Retinal pigment epithelial cell (primary cell): ENCODE results near the gene LRRC38.

Source experiments
- DNase-seq: peaks from one replicate; pipeline ENCODE4 v3.0.0-alpha.2; 2010; ENCODE audit warnings: low read depth
- H3K4me3 ChIP-seq: 2 replicates; pipeline ENCODE4 v1.5.1; 2011; ENCODE audit warnings: mild to moderate bottlenecking, low read length, control low read depth, moderate library complexity
- TF ChIP-seq, protein P1 (sequence below): conservative IDR thresholded peaks from 2 replicates; pipeline ENCODE4 v1.5.1; 2011; ENCODE audit warnings: low read depth, low read length, control low read depth, inconsistent platforms

LRRC38 gene

DNA sequence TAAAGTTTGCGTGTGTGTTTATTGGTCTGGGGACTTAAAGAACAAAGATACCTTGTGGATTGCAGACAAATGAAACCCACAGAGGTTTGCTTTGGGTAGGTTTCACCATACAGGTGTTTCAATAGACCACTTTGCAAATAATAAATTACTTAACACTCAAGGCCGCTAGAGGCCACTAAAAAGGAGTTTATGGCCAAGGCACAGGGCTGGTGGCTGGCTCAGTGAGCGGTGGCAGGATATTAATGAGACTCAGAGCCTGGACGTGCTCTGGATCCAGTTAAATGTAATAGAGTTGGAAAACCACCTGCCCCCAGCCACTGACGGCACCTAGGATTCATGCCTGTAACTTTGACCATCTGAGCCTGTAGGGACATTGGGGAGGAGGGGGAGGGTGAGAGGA, 44.5 kb downstream of the LRRC38 start:
- no peak for DNase-seq
- no peak overlapping the region for H3K4me3 ChIP-seq
- TF ChIP-seq, protein P1, sequence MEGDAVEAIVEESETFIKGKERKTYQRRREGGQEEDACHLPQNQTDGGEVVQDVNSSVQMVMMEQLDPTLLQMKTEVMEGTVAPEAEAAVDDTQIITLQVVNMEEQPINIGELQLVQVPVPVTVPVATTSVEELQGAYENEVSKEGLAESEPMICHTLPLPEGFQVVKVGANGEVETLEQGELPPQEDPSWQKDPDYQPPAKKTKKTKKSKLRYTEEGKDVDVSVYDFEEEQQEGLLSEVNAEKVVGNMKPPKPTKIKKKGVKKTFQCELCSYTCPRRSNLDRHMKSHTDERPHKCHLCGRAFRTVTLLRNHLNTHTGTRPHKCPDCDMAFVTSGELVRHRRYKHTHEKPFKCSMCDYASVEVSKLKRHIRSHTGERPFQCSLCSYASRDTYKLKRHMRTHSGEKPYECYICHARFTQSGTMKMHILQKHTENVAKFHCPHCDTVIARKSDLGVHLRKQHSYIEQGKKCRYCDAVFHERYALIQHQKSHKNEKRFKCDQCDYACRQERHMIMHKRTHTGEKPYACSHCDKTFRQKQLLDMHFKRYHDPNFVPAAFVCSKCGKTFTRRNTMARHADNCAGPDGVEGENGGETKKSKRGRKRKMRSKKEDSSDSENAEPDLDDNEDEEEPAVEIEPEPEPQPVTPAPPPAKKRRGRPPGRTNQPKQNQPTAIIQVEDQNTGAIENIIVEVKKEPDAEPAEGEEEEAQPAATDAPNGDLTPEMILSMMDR, result no peak

DNA sequence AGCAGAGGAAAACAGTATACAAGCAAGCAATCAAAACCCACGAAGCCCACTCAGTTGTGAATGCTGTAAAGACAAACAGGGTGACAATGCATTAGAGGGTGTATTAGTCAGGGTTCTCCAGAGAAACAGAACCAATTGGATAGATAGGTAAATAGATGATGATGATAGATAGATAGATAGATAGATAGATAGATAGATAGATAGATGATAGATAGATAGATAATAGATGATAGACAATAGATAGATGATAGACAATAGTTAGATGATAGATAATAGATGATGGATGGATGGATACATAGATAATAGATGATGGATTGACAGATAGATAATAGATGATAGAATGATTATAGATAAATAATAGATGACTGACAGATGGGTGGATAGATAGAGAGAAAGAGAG, 48.3 kb downstream of the LRRC38 start:
- DNase-seq, result no peak
- TF ChIP-seq, protein P1, result no peak
- H3K4me3 ChIP-seq, result no peak overlapping the region

DNA sequence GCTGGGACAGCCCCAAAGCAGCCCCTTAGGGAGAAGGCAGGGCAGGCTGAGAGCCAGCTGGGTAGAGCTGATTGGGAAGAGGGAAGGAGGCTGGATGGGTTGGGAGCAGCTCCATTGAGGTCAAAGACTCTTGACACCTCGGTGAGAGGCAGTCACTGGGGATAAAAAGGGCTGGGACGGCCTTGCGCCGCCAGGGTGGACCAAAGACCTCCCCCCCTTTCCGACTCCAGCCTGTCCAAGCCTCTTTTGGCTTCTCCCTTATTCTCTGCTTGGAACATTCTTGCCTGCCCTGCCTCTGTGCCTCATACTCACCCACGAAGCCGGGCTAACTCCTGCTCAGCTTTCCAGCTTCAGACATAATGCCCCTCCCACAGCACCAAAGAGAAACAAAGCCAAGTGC, 51.1 kb downstream of the LRRC38 start:
- no peak for DNase-seq
- H3K4me3 ChIP-seq, result no peak overlapping the region
- TF ChIP-seq, protein P1, result no peak

DNA sequence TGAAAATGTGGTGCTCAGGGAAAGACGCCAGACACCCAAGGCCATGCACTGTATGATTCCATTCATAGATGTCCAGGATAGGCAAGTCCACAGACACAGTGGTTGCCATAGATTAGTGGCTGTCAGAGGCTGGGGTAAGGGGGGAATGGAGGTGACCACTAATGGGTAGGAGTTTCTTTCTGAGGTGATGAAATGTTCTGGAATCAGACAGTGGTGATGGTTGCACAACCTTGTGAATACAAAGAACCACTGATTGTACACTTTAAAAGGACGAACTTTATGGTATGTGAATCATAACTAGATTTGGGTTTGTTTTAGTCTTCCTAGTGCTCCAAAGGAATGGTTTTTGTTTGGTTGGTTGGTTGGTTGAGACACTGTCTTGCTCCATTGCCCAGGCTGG, 51.8 kb downstream of the LRRC38 start:
- TF ChIP-seq, protein P1, result no peak
- no peak overlapping the region for H3K4me3 ChIP-seq
- DNase-seq, result no peak

DNA sequence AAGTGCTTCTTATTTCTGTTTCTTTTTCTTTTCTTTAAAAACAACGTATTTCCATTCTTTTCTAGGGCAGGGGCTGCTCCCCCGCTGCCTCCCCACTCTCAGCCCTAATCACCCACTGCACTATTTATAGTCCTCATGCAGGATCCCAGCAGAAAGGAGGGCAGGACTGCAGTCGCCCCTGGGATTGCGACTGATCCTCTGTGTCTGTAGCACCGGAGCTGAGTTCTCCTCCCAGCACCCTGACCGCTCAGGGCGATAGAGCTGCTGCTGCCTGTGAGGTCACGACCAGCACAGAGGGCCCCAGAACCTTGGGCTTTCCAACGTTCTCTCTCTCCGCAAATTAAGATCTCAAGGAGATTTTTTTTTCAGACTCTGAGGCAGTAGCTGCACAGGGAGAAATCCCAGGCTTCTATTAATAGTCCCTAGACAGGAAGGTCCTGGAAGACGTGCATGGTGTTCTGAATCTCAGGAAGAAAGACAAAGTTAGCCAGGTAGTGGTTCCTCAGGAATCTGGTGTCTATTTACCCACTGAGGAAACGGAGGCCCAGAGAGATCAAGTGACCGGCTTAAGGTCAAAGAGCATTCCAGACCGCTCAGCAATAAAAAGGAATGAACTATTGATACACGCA, 56.8 kb downstream of the LRRC38 start:
- no peak for DNase-seq
- no peak overlapping the region for H3K4me3 ChIP-seq
- TF ChIP-seq, protein P1, result no peak

DNA sequence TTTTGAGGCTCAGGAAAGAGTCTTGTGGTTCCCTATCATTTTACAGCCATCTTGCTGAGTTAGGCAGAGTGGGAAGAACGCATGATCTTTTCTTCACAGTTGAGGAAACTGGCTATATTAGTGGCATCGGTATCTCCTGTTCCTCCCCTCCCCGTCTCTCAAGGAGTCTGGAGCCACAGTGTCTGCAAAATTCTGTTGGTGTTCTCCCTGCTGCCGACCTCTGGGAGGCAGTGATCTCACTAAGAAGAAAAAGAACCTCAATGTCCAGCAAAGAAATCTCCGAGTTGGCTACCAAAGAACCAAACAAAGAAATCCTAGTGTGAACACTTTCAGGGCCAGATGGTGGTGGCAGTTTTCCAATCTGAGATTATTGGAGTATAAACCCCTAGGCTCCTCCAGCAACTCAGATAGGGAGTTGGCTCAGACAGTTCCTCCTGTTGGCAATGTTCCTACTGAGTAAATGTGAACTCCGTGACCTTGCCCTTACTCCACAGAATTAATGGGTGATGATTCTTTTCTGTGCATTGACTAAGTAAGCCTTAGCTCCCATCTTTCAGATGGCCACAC, 62.3 kb downstream of the LRRC38 start:
- H3K4me3 ChIP-seq, result no peak overlapping the region
- TF ChIP-seq, protein P1, result no peak
- no peak for DNase-seq

DNA sequence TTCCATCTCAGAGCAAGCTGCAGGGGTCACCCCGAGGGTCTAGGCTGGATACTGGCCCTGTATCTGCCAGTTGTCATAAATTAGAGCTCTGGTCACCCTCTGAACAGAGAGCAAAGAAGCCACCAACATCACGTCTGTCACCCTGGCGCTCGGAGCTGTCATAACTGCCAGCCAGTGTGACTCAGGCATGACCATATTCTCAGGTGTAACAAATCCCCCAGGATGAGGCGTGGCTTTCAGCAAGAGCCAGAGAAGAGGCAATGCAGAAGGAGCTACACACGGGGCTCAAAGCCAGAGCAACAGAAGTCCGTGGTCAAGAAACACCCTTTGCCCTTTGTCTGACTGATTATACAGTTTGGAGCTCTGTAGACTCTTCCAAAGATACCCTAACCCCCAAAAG, 63.6 kb downstream of the LRRC38 start:
- H3K4me3 ChIP-seq, result no peak overlapping the region
- TF ChIP-seq, protein P1, result no peak
- no peak for DNase-seq
